ENCODE results near the gene TFAP2D. TPM values are rescaled to one million over a fixed set of nuclear protein-coding genes. Genes with fewer than 3 reads are reported as not detected.

Gene TFAP2D
- total RNA-seq (not detected), polyA plus RNA-seq (not detected), total RNA-seq (not detected)

- no peak within 1 kb of the TSS for H3K27ac ChIP-seq (ENCODE audit: low read depth, low read length)
- H3K4me1 ChIP-seq (ENCODE audit: control insufficient read depth in 2 of 2, insufficient read depth in 2 of 2, low read length in 2 of 2): no peaks in the 10 kb centered on the region
- Mint-ChIP-seq H3K9me3 (peaks cover 0 to 34% (median 8%) of the 10 kb centered on the region in 11 donors), H3K27me3 (peaks cover 72 to 91% (median 87%) of the 10 kb centered on the region in 5 donors), H3K4me3 (no peak within 1 kb of the TSS), H3K4me1 (peaks cover 0 to 6% (median 0%) of the 10 kb centered on the region in 7 donors), H3K27ac (peak within 1 kb of the TSS in 1 of 9 donors; percentile 64), H3K36me3 (peaks cover 0 to 4% (median 3%) of the 10 kb centered on the region in 5 donors)
- DNase-seq: no peak
- ChIA-PET CTCF (interaction anchor here (0.6 kb wide), 1 partner anchor 619 kb away, joined by 4 read pairs; no protein-coding TSS in a partner anchor), POLR2A (no interaction called here)
- no peaks in the 10 kb centered on the region for H3K9me3 ChIP-seq (ENCODE audit: control insufficient read depth in 2 of 3, low read length in 3 of 3)
- H3K4me3 ChIP-seq (ENCODE audit: low read length): no peak within 1 kb of the TSS
- peaks cover 0 to 3% of the 10 kb centered on the region in 2 donors for H3K27me3 ChIP-seq (ENCODE audit: control insufficient read depth in 2 of 2, insufficient read depth in 2 of 2, low read length in 2 of 2)
- H3K36me3 ChIP-seq (ENCODE audit: control insufficient read depth in 2 of 3, insufficient read depth in 3 of 3, low read length in 3 of 3): no peaks in the 10 kb centered on the region
- intact Hi-C loops (cut with micrococcal nuclease): no loop called here
- ATAC-seq: no peak
These were observed at the start of gene TFAP2D for GRCh38 chr6:50713226-50713625. Gene TFAP2D (plus strand): TSS chr6:50713526. CDS start chr6:50714056, 530 bp downstream.

- Histone ChIP-seq H3K4me3 (ENCODE audit: low read length) (no peak overlapping the region), H3K27ac (ENCODE audit: low read depth, low read length) (no peak overlapping the region), H3K27me3 (ENCODE audit: control insufficient read depth in 2 of 2, insufficient read depth in 2 of 2, low read length in 2 of 2) (no peaks in the 10 kb centered on the region), H3K4me1 (ENCODE audit: control insufficient read depth in 2 of 2, insufficient read depth in 2 of 2, low read length in 2 of 2) (no peaks in the 10 kb centered on the region), H3K36me3 (ENCODE audit: control insufficient read depth in 2 of 3, insufficient read depth in 3 of 3, low read length in 3 of 3) (no peaks in the 10 kb centered on the region), H3K9me3 (ENCODE audit: control insufficient read depth in 2 of 3, low read length in 3 of 3) (no peaks in the 10 kb centered on the region)
- Mint-ChIP-seq H3K36me3 (no peaks in the 10 kb centered on the region), H3K27ac (no peak overlapping the region), H3K4me1 (peaks cover 0 to 3% (median 0%) of the 10 kb centered on the region in 7 donors), H3K4me3 (no peak overlapping the region), H3K27me3 (no peaks in the 10 kb centered on the region), H3K9me3 (peaks cover 0 to 6% (median 2%) of the 10 kb centered on the region in 11 donors)
- DNase-seq (no peak), ATAC-seq (no peak)
- CTCF ChIA-PET: no interaction called here
- POLR2A ChIA-PET: no interaction called here
- intact Hi-C loops (cut with micrococcal nuclease): no loop called here
These were observed 49.5 kb upstream of the TFAP2D start for GRCh38 chr6:50663806-50664205.

GRCh38 chr6:50666089-50666488, 47.2 kb upstream of the TFAP2D start:
- Mint-ChIP-seq H3K27me3 (no peaks in the 10 kb centered on the region), H3K9me3 (peaks cover 0 to 8% (median 2%) of the 10 kb centered on the region in 11 donors), H3K36me3 (no peaks in the 10 kb centered on the region), H3K4me1 (peaks cover 0 to 3% (median 0%) of the 10 kb centered on the region in 7 donors), H3K4me3 (no peak overlapping the region), H3K27ac (no peak overlapping the region)
- no peaks in the 10 kb centered on the region for H3K36me3 ChIP-seq (ENCODE audit: control insufficient read depth in 2 of 3, insufficient read depth in 3 of 3, low read length in 3 of 3)
- H3K4me3 ChIP-seq (ENCODE audit: low read length): no peak overlapping the region
- DNase-seq: no peak
- CTCF ChIA-PET: no interaction called here
- no peaks in the 10 kb centered on the region for H3K4me1 ChIP-seq (ENCODE audit: control insufficient read depth in 2 of 2, insufficient read depth in 2 of 2, low read length in 2 of 2)
- POLR2A ChIA-PET: no interaction called here
- no peaks in the 10 kb centered on the region for H3K27me3 ChIP-seq (ENCODE audit: control insufficient read depth in 2 of 2, insufficient read depth in 2 of 2, low read length in 2 of 2)
- H3K9me3 ChIP-seq (ENCODE audit: control insufficient read depth in 2 of 3, low read length in 3 of 3): no peaks in the 10 kb centered on the region
- intact Hi-C loops (cut with micrococcal nuclease): no loop called here
- ATAC-seq: no peak
- no peak overlapping the region for H3K27ac ChIP-seq (ENCODE audit: low read depth, low read length)

GRCh38 chr6:50681213-50681824, 32.0 kb upstream of the TFAP2D start:
- Mint-ChIP-seq H3K27ac (no peak overlapping the region), H3K9me3 (peaks cover 0 to 14% (median 2%) of the 10 kb centered on the region in 11 donors), H3K36me3 (no peaks in the 10 kb centered on the region), H3K4me3 (no peak overlapping the region), H3K27me3 (peaks cover 0 to 4% (median 0%) of the 10 kb centered on the region in 5 donors), H3K4me1 (no peaks in the 10 kb centered on the region)
- ChIA-PET CTCF (no interaction called here), POLR2A (no interaction called here)
- Histone ChIP-seq H3K4me1 (ENCODE audit: control insufficient read depth in 2 of 2, insufficient read depth in 2 of 2, low read length in 2 of 2) (no peaks in the 10 kb centered on the region), H3K27ac (ENCODE audit: low read depth, low read length) (no peak overlapping the region), H3K4me3 (ENCODE audit: low read length) (no peak overlapping the region), H3K36me3 (ENCODE audit: control insufficient read depth in 2 of 3, insufficient read depth in 3 of 3, low read length in 3 of 3) (no peaks in the 10 kb centered on the region), H3K9me3 (ENCODE audit: control insufficient read depth in 2 of 3, low read length in 3 of 3) (no peaks in the 10 kb centered on the region), H3K27me3 (ENCODE audit: control insufficient read depth in 2 of 2, insufficient read depth in 2 of 2, low read length in 2 of 2) (no peaks in the 10 kb centered on the region)
- ATAC-seq (no peak), DNase-seq (no peak)
- intact Hi-C loops (cut with micrococcal nuclease): no loop called here

GRCh38 chr6:50689210-50689609, 24.1 kb upstream of the TFAP2D start:
- Histone ChIP-seq H3K4me1 (ENCODE audit: control insufficient read depth in 2 of 2, insufficient read depth in 2 of 2, low read length in 2 of 2) (no peaks in the 10 kb centered on the region), H3K9me3 (ENCODE audit: control insufficient read depth in 2 of 3, low read length in 3 of 3) (no peaks in the 10 kb centered on the region), H3K4me3 (ENCODE audit: low read length) (no peak overlapping the region), H3K27ac (ENCODE audit: low read depth, low read length) (no peak overlapping the region), H3K27me3 (ENCODE audit: control insufficient read depth in 2 of 2, insufficient read depth in 2 of 2, low read length in 2 of 2) (no peaks in the 10 kb centered on the region), H3K36me3 (ENCODE audit: control insufficient read depth in 2 of 3, insufficient read depth in 3 of 3, low read length in 3 of 3) (no peaks in the 10 kb centered on the region)
- Mint-ChIP-seq H3K27me3 (no peaks in the 10 kb centered on the region), H3K36me3 (no peaks in the 10 kb centered on the region), H3K4me1 (no peaks in the 10 kb centered on the region), H3K9me3 (peaks cover 0 to 10% (median 4%) of the 10 kb centered on the region in 11 donors), H3K27ac (no peak overlapping the region), H3K4me3 (no peak overlapping the region)
- intact Hi-C loops (cut with micrococcal nuclease): no loop called here
- no peak for ATAC-seq
- ChIA-PET POLR2A (no interaction called here), CTCF (no interaction called here)
- DNase-seq: no peak

- H3K4me1 Mint-ChIP-seq: no peaks in the 10 kb centered on the region
- Histone ChIP-seq H3K27ac (ENCODE audit: low read depth, low read length) (no peak overlapping the region), H3K4me3 (ENCODE audit: low read length) (no peak overlapping the region), H3K4me1 (ENCODE audit: control insufficient read depth in 2 of 2, insufficient read depth in 2 of 2, low read length in 2 of 2) (no peaks in the 10 kb centered on the region), H3K27me3 (ENCODE audit: control insufficient read depth in 2 of 2, insufficient read depth in 2 of 2, low read length in 2 of 2) (no peaks in the 10 kb centered on the region), H3K36me3 (ENCODE audit: control insufficient read depth in 2 of 3, insufficient read depth in 3 of 3, low read length in 3 of 3) (no peaks in the 10 kb centered on the region), H3K9me3 (ENCODE audit: control insufficient read depth in 2 of 3, low read length in 3 of 3) (no peaks in the 10 kb centered on the region)
- ATAC-seq (no peak), DNase-seq (no peak)
- peaks cover 0 to 9% (median 0%) of the 10 kb centered on the region in 11 donors for H3K9me3 Mint-ChIP-seq
- H3K27me3 Mint-ChIP-seq: peaks cover 0 to 5% (median 0%) of the 10 kb centered on the region in 5 donors
- POLR2A ChIA-PET: no interaction called here
- H3K4me3 Mint-ChIP-seq: no peak overlapping the region
- no peaks in the 10 kb centered on the region for H3K36me3 Mint-ChIP-seq
- CTCF ChIA-PET: no interaction called here
- intact Hi-C loops (cut with micrococcal nuclease): no loop called here
- H3K27ac Mint-ChIP-seq: no peak overlapping the region
These were observed 21.4 kb upstream of the TFAP2D start for GRCh38 chr6:50691814-50692495.

GRCh38 chr6:50698546-50698945, 14.8 kb upstream of the TFAP2D start:
- no peaks in the 10 kb centered on the region for H3K4me1 ChIP-seq (ENCODE audit: control insufficient read depth in 2 of 2, insufficient read depth in 2 of 2, low read length in 2 of 2)
- H3K27me3 Mint-ChIP-seq: peaks cover 0 to 10% (median 5%) of the 10 kb centered on the region in 5 donors

More at GRCh38 chr6:50698546-50698945, 14.8 kb upstream of the TFAP2D start:
- Histone ChIP-seq H3K9me3 (ENCODE audit: control insufficient read depth in 2 of 3, low read length in 3 of 3) (peaks cover 0 to 3% (median 0%) of the 10 kb centered on the region in 3 experiments), H3K27ac (ENCODE audit: low read depth, low read length) (no peak overlapping the region), H3K4me3 (ENCODE audit: low read length) (no peak overlapping the region), H3K27me3 (ENCODE audit: control insufficient read depth in 2 of 2, insufficient read depth in 2 of 2, low read length in 2 of 2) (no peaks in the 10 kb centered on the region), H3K36me3 (ENCODE audit: control insufficient read depth in 2 of 3, insufficient read depth in 3 of 3, low read length in 3 of 3) (no peaks in the 10 kb centered on the region)
- H3K27ac Mint-ChIP-seq: no peak overlapping the region
- ChIA-PET POLR2A (no interaction called here), CTCF (no interaction called here)
- H3K9me3 Mint-ChIP-seq: peaks cover 0 to 9% (median 2%) of the 10 kb centered on the region in 11 donors
- intact Hi-C loops (cut with micrococcal nuclease): no loop called here
- no peak overlapping the region for H3K4me3 Mint-ChIP-seq
- ATAC-seq: no peak
- peaks cover 0 to 1% (median 0%) of the 10 kb centered on the region in 7 donors for H3K4me1 Mint-ChIP-seq
- no peak for DNase-seq
- no peaks in the 10 kb centered on the region for H3K36me3 Mint-ChIP-seq
